H9 (cell line): ENCODE data around the gene CDR2. TPM values are rescaled to one million over a fixed set of nuclear protein-coding genes. Genes with fewer than 3 reads are reported as not detected.

Experiments
- DNase-seq: peaks from one replicate; pipeline ENCODE4 v3.0.0-alpha.2; 2017
- H2AFZ ChIP-seq: one replicate; pipeline ENCODE4 v1.6.1; 2013; ENCODE audit warnings: mild to moderate bottlenecking, low read length, control low read depth, moderate library complexity
- H2AK5ac ChIP-seq: 2 replicates; pipeline ENCODE4 v1.6.1; 2013; ENCODE audit warnings: low read length, control low read depth, mixed read lengths; ENCODE audit not compliant: insufficient read length
- H2BK120ac ChIP-seq: one replicate; pipeline ENCODE4 v1.6.1; 2013; ENCODE audit warnings: low read depth, mild to moderate bottlenecking, low read length, control low read depth, inconsistent platforms; ENCODE audit not compliant: poor library complexity, severe bottlenecking
- H2BK12ac ChIP-seq: 2 replicates; pipeline ENCODE4 v1.6.1; 2013; ENCODE audit warnings: low read length, control low read depth, mixed read lengths, low read depth; ENCODE audit not compliant: insufficient read length
- H2BK15ac ChIP-seq: 2 replicates; pipeline ENCODE4 v1.6.1; 2013; ENCODE audit warnings: low read depth, low read length, control low read depth
- H2BK20ac ChIP-seq: one replicate; pipeline ENCODE4 v1.6.1; 2013; ENCODE audit warnings: low read depth, mild to moderate bottlenecking, low read length, control low read depth, inconsistent platforms; ENCODE audit not compliant: poor library complexity, severe bottlenecking
- H2BK5ac ChIP-seq: 2 replicates; pipeline ENCODE4 v1.6.1; 2013; ENCODE audit warnings: low read length, control low read depth, mixed read lengths; ENCODE audit not compliant: insufficient read length
- H3K14ac ChIP-seq: 2 replicates; pipeline ENCODE4 v1.6.1; 2013; ENCODE audit warnings: low read length, control low read depth; ENCODE audit not compliant: insufficient read depth
- H3K18ac ChIP-seq: 2 replicates; pipeline ENCODE4 v1.6.1; 2013; ENCODE audit warnings: low read depth, mild to moderate bottlenecking, mixed read lengths, low read length, control low read depth; ENCODE audit not compliant: insufficient read length
- H3K23ac ChIP-seq: 2 replicates; pipeline ENCODE4 v1.6.1; 2013; ENCODE audit warnings: low read length, control low read depth, mixed read lengths, low read depth; ENCODE audit not compliant: insufficient read length
- H3K23me2 ChIP-seq: 2 replicates; pipeline ENCODE4 v1.6.1; 2013; ENCODE audit warnings: low read depth, mild to moderate bottlenecking, mixed read lengths, low read length, control low read depth; ENCODE audit not compliant: insufficient read length, poor library complexity, severe bottlenecking
- H3K27ac ChIP-seq: 2 replicates; pipeline ENCODE4 v1.5.1; 2013; ENCODE audit warnings: low read length, control low read depth, mixed read lengths, low read depth; ENCODE audit not compliant: insufficient read length
- H3K27me3 ChIP-seq: 2 replicates; pipeline ENCODE4 v1.6.1; 2013; ENCODE audit warnings: low read length, control low read depth, inconsistent platforms; ENCODE audit not compliant: insufficient read depth
- H3K4ac ChIP-seq: 2 replicates; pipeline ENCODE4 v1.6.1; 2013; ENCODE audit warnings: low read depth, mild to moderate bottlenecking, control low read depth, inconsistent platforms, low read length, moderate library complexity
- H3K4me1 ChIP-seq: 2 replicates; pipeline ENCODE4 v1.6.1; 2013; ENCODE audit warnings: low read length, control low read depth, inconsistent platforms; ENCODE audit not compliant: insufficient read depth
- H3K4me2 ChIP-seq: 2 replicates; pipeline ENCODE4 v1.6.1; 2013; ENCODE audit warnings: low read length, control low read depth, mixed read lengths; ENCODE audit not compliant: insufficient read length, insufficient read depth
- H3K56ac ChIP-seq: 2 replicates; pipeline ENCODE4 v1.6.1; 2013; ENCODE audit warnings: low read depth, mild to moderate bottlenecking, mixed read lengths, low read length, control low read depth; ENCODE audit not compliant: insufficient read length
- H3K79me1 ChIP-seq: 2 replicates; pipeline ENCODE4 v1.6.1; 2013; ENCODE audit warnings: low read depth, mild to moderate bottlenecking, moderate library complexity, low read length, control low read depth, inconsistent platforms; ENCODE audit not compliant: insufficient read depth, poor library complexity, severe bottlenecking
- H3K79me2 ChIP-seq: 2 replicates; pipeline ENCODE4 v1.6.1; 2013; ENCODE audit warnings: low read length, control low read depth, inconsistent platforms; ENCODE audit not compliant: insufficient read depth
- H3K9ac ChIP-seq: 2 replicates; pipeline ENCODE4 v1.6.1; 2013; ENCODE audit warnings: low read length, control low read depth, mixed read lengths; ENCODE audit not compliant: insufficient read length; ENCODE audit errors: extremely low read depth
- H3K9me3 ChIP-seq: one replicate; pipeline ENCODE4 v1.6.1; 2013; ENCODE audit warnings: low read depth, low read length, inconsistent platforms; ENCODE audit not compliant: control insufficient read depth
- H3T11ph ChIP-seq: one replicate; pipeline ENCODE4 v1.6.1; 2013; ENCODE audit warnings: mild to moderate bottlenecking, low read length, control low read depth, inconsistent platforms
- H4K20me1 ChIP-seq: one replicate; pipeline ENCODE4 v1.6.1; 2013; ENCODE audit not compliant: control insufficient read depth, insufficient read length, insufficient read depth
- H4K5ac ChIP-seq: 2 replicates; pipeline ENCODE4 v1.6.1; 2013; ENCODE audit warnings: low read depth, mild to moderate bottlenecking, mixed read lengths, low read length, control low read depth; ENCODE audit not compliant: insufficient read length
- H4K8ac ChIP-seq: replicated peaks from 2 replicates; pipeline ENCODE4 v1.6.1; 2013; ENCODE audit warnings: low read length, control low read depth, mixed read lengths, low read depth; ENCODE audit not compliant: insufficient read length
- H4K91ac ChIP-seq: 2 replicates; pipeline ENCODE4 v1.6.1; 2013; ENCODE audit warnings: low read depth, mild to moderate bottlenecking, moderate library complexity, mixed read lengths, low read length, control low read depth; ENCODE audit not compliant: insufficient read length
- H3K27ac Mint-ChIP-seq, 3 experiments: 2 replicates in 2 of 3; 3 replicates in 1 of 3; pipeline ENCODE4 v1.8.0; 2020 to 2021; ENCODE audit warnings: mixed read lengths in 3 of 3, mild to moderate bottlenecking in 1 of 3, moderate library complexity in 1 of 3
- H3K27me3 Mint-ChIP-seq: 2 replicates; pipeline ENCODE4 v1.8.0; 2021; ENCODE audit warnings: low read depth, mild to moderate bottlenecking, moderate library complexity, mixed read lengths
- H3K36me3 Mint-ChIP-seq, 3 experiments: 2 replicates in 2 of 3; 3 replicates in 1 of 3; pipeline ENCODE4 v1.8.0; 2020 to 2021; ENCODE audit warnings: low read depth in 3 of 3, mixed read lengths in 3 of 3; ENCODE audit not compliant: insufficient read depth in 1 of 3
- H3K4me1 Mint-ChIP-seq, 2 experiments: 2 replicates each; pipeline ENCODE4 v1.8.0; 2020; ENCODE audit warnings: mixed read lengths in 2 of 2
- H3K4me3 Mint-ChIP-seq, 2 experiments: 2 replicates in 1 of 2; 3 replicates in 1 of 2; pipeline ENCODE4 v1.8.0; 2020 to 2021; ENCODE audit warnings: mild to moderate bottlenecking in 2 of 2, mixed read lengths in 2 of 2, moderate library complexity in 1 of 2
- H3K9me3 Mint-ChIP-seq, 2 experiments: 2 replicates in 1 of 2; 3 replicates in 1 of 2; pipeline ENCODE4 v1.8.0; 2020; ENCODE audit warnings: mild to moderate bottlenecking in 2 of 2, mixed read lengths in 2 of 2, moderate library complexity in 1 of 2
- CTCF ChIP-seq: fragments of 200-600 bp; sonication (generic); conservative IDR thresholded peaks from 3 replicates; pipeline ENCODE4 v1.8.0; 2021; ENCODE audit warnings: antibody characterized with exemption, mild to moderate bottlenecking
- total RNA-seq: library from RNA; stranded (reverse); gene quantifications from 2 replicates; pipeline ENCODE4 v1.2.1, GENCODE V29; 2021

Gene CDR2
- total RNA-seq, 1 experiment from 2014 or later, result 33.4 TPM

- no peak overlapping the region for H2BK15ac ChIP-seq
- H3T11ph ChIP-seq, result no peak overlapping the region
- no peaks in the 10 kb centered on the region for H3K79me2 ChIP-seq
- peaks cover 3% of the 10 kb centered on the region; the same call in 1 of the 2 replicates for H3K27me3 Mint-ChIP-seq
- no peaks in the 10 kb centered on the region for H3K9me3 ChIP-seq
- no peak overlapping the region for H3K14ac ChIP-seq
- H3K27ac ChIP-seq, result no peak overlapping the region
- H3K4ac ChIP-seq, result no peak overlapping the region
- no peak overlapping the region for H4K8ac ChIP-seq
- no peak overlapping the region for H3K4me3 Mint-ChIP-seq
- H3K4me2 ChIP-seq, result no peak overlapping the region
- no peaks in the 10 kb centered on the region for H3K79me1 ChIP-seq
- no peak overlapping the region for H2BK120ac ChIP-seq
- H3K4me1 ChIP-seq, result no peaks in the 10 kb centered on the region
- no peak overlapping the region for H2BK5ac ChIP-seq
- H2AFZ ChIP-seq, result no peak overlapping the region
- no peak overlapping the region for H3K27ac Mint-ChIP-seq
- no peak overlapping the region for H4K5ac ChIP-seq
- H3K56ac ChIP-seq, result no peak overlapping the region
- no peak for DNase-seq
- H2BK12ac ChIP-seq, result no peak overlapping the region
- no peak overlapping the region for H3K23ac ChIP-seq
- H3K36me3 Mint-ChIP-seq, result no peaks in the 10 kb centered on the region
- H3K4me1 Mint-ChIP-seq, result peaks cover 0 to 3% of the 10 kb centered on the region in 2 experiments; a peak in 1 of 4 replicates
- H3K9ac ChIP-seq, result no peak overlapping the region
- H3K18ac ChIP-seq, result no peak overlapping the region
- no peaks in the 10 kb centered on the region for H3K27me3 ChIP-seq
- H3K9me3 Mint-ChIP-seq, result no peaks in the 10 kb centered on the region
- no peak for TF ChIP-seq CTCF
- no peak overlapping the region for H4K91ac ChIP-seq
- H2BK20ac ChIP-seq, result no peak overlapping the region
- no peak overlapping the region for H2AK5ac ChIP-seq
- H4K20me1 ChIP-seq, result no peaks in the 10 kb centered on the region
- H3K23me2 ChIP-seq, result no peaks in the 10 kb centered on the region
These were observed 7.0 kb upstream of the CDR2 start for GRCh38 chr16:22381392-22381791.
